K562 (cell line): ENCODE data around the gene NEK1. TPM values are rescaled to one million over a fixed set of nuclear protein-coding genes. Genes with fewer than 3 reads are reported as not detected.

Experiments
- ATAC-seq: fragments of 200-7000 bp; cut with Tn5 transposase; 3 replicates; pipeline ENCODE4 v1.9.1; 2020; ENCODE audit warnings: moderate library complexity
- BruUV-seq: library from RNA; stranded (reverse); fragments of 400-500 nt; replicated peaks from 2 replicates; lab custom pipeline; 2021; lab: Mats Ljungman, UMichigan
- CTCF ChIA-PET: fragments of 300-600 bp; formaldehyde crosslinking; extraction: SDS; loops from one replicate; lab custom pipeline; 2021; ENCODE audit warnings: low intra/inter-chr PET ratio; lab: Yijun Ruan, JAX
- POLR2A ChIA-PET: fragments of 300-600, 350-650 bp; sonication (Branson Sonifier 250); formaldehyde crosslinking; extraction: SDS; loops from one replicate; lab custom pipeline; 2021; ENCODE audit warnings: antibody characterized with exemption, inconsistent platforms; lab: Yijun Ruan, JAX
- DNase-seq, 4 experiments: peaks; one replicate each; pipeline versions ENCODE4 v3.0.0 to v3.0.0-alpha.2; 2011 to 2018; ENCODE audit warnings: low spot score in 3 of 4, mixed read lengths in 3 of 4; ENCODE audit errors: extremely low read depth in 1 of 4
- FAIRE-seq: peaks from 2 replicates; lab custom pipeline; 2011; peaks lifted over from hg19 to GRCh38; lab: Jason Lieb, UNC
- H2AFZ ChIP-seq: 2 replicates; pipeline ENCODE4 v1.6.0; 2011; ENCODE audit warnings: low read depth, low read length, control low read depth, inconsistent platforms
- H3K27ac ChIP-seq: fragments of 200-600 bp; 3 replicates; pipeline ENCODE4 v1.8.0; 2011; ENCODE audit warnings: low read depth, mild to moderate bottlenecking, control low read depth, inconsistent platforms, low read length, moderate library complexity, mixed read lengths; ENCODE audit errors: extremely low read depth
- H3K27me3 ChIP-seq, 2 experiments: fragments of 300-600 bp in 1 of 2; 2 replicates in 1 of 2; 3 replicates in 1 of 2; pipeline versions ENCODE4 v1.6.0 to v1.8.0; 2011; ENCODE audit warnings: inconsistent platforms in 2 of 2, low read length in 2 of 2, mild to moderate bottlenecking in 1 of 2, mixed read lengths in 1 of 2, moderate library complexity in 1 of 2; ENCODE audit not compliant: control insufficient read depth in 2 of 2, insufficient read depth in 2 of 2
- H3K36me3 ChIP-seq: fragments of 300-600 bp; 3 replicates; pipeline ENCODE4 v1.8.0; 2011; ENCODE audit warnings: mild to moderate bottlenecking, low read length, inconsistent platforms; ENCODE audit not compliant: control insufficient read depth, insufficient read depth
- H3K4me1 ChIP-seq, 2 experiments: fragments of 200-600 bp in 1 of 2; replicated peaks in 1 of 2; 2 replicates in 1 of 2; 3 replicates in 1 of 2; pipeline versions ENCODE4 v1.5.1 to v1.8.0; 2011; ENCODE audit warnings: inconsistent platforms in 2 of 2, low read length in 2 of 2, mild to moderate bottlenecking in 1 of 2, mixed read lengths in 1 of 2, moderate library complexity in 1 of 2; ENCODE audit not compliant: control insufficient read depth in 2 of 2, insufficient read depth in 2 of 2
- H3K4me2 ChIP-seq: 2 replicates; pipeline ENCODE4 v1.6.1; 2011; ENCODE audit warnings: low read length, control low read depth, inconsistent platforms, mixed read lengths; ENCODE audit not compliant: insufficient read depth
- H3K4me3 ChIP-seq: fragments of 200-600 bp; sonication (generic), shearing (Covaris generic); 2 replicates; pipeline ENCODE4 v1.5.1; 2016; ENCODE audit warnings: control low read depth, inconsistent platforms
- H3K79me2 ChIP-seq: fragments of 200-600 bp; 3 replicates; pipeline ENCODE4 v1.8.0; 2011; ENCODE audit warnings: low read length, inconsistent platforms; ENCODE audit not compliant: control insufficient read depth, insufficient read depth
- H3K9ac ChIP-seq, 2 experiments: 2 replicates each; pipeline versions ENCODE4 v1.6.0 to v1.6.1; 2011; ENCODE audit warnings: low read depth in 2 of 2, low read length in 2 of 2, control low read depth in 1 of 2, inconsistent platforms in 1 of 2, mild to moderate bottlenecking in 1 of 2, mixed read lengths in 1 of 2; ENCODE audit not compliant: insufficient read depth in 1 of 2
- H3K9me1 ChIP-seq: one replicate; pipeline ENCODE4 v1.6.0; 2011; ENCODE audit warnings: inconsistent platforms, mild to moderate bottlenecking, low read length, moderate library complexity; ENCODE audit not compliant: control insufficient read depth, insufficient read depth
- H3K9me3 ChIP-seq: replicated peaks from 2 replicates; pipeline ENCODE4 v1.5.1; 2011; ENCODE audit warnings: low read depth, low read length, inconsistent platforms; ENCODE audit not compliant: control insufficient read depth, insufficient read depth
- H4K20me1 ChIP-seq: replicated peaks from 2 replicates; pipeline ENCODE4 v1.6.1; 2011; ENCODE audit warnings: low read length, inconsistent platforms, mixed read lengths; ENCODE audit not compliant: control insufficient read depth, insufficient read depth
- ILK ChIP-seq: fragments of 450-650 bp; IDR thresholded peaks from 2 replicates; pipeline ENCODE4 v1.6.1; 2016; ENCODE audit warnings: missing genetic modification characterization, low read depth, mild to moderate bottlenecking, missing compliant biosample characterization, moderate library complexity, borderline replicate concordance
- NFE2L1 ChIP-seq: fragments of 450-650 bp; IDR thresholded peaks from 2 replicates; pipeline ENCODE4 v1.6.1; 2016; ENCODE audit warnings: missing genetic modification characterization, low read depth, mild to moderate bottlenecking, missing compliant biosample characterization, moderate library complexity, borderline replicate concordance
- RAD21 ChIP-seq, 2 experiments: fragments of 250-450 bp in 1 of 2; fragments of 450-650 bp in 1 of 2; sonication (Bioruptor Pico) in 1 of 2; formaldehyde crosslinking in 1 of 2; IDR thresholded peaks in 1 of 2; conservative IDR thresholded peaks in 1 of 2; 2 replicates each; pipeline versions ENCODE4 v1.4.0 to v1.8.0; 2020 to 2022; ENCODE audit warnings: mild to moderate bottlenecking in 2 of 2, moderate library complexity in 1 of 2
- SMC3 ChIP-seq: conservative IDR thresholded peaks from 2 replicates; pipeline ENCODE4 v1.6.1; 2011; ENCODE audit warnings: low read depth, low read length, improper control_type of control experiment; ENCODE audit not compliant: insufficient read depth
- TOE1 ChIP-seq, 2 experiments: fragments of 450-650 bp in 1 of 2; sonication (generic) in 1 of 2; formaldehyde crosslinking in 1 of 2; IDR thresholded peaks; 2 replicates each; pipeline versions ENCODE4 v1.7.1 to v1.8.0; 2016 to 2022; ENCODE audit warnings: borderline replicate concordance in 2 of 2, mild to moderate bottlenecking in 2 of 2, antibody characterized with exemption in 1 of 2, inconsistent platforms in 1 of 2, low read depth in 1 of 2, missing genetic modification reagents in 1 of 2, moderate library complexity in 1 of 2
- ZNF134 ChIP-seq: fragments of 250-450 bp; sonication (Bioruptor Pico); conservative IDR thresholded peaks from 2 replicates; pipeline ENCODE4 v1.4.0; 2020
- ZNF586 ChIP-seq: fragments of 450-650 bp; formaldehyde crosslinking; conservative IDR thresholded peaks from 2 replicates; pipeline ENCODE4 v1.4.0; 2020; ENCODE audit warnings: mild to moderate bottlenecking, moderate library complexity
- WGBS: fragments of 100-300 bp; shearing (Covaris generic); methylation state at CpG from one replicate; pipeline ENCODE4 v1.1.6; 2016; ENCODE audit warnings: low coverage, mixed read lengths; ENCODE audit not compliant: insufficient coverage; ENCODE audit errors: missing lambda C conversion rate; 5-methylcytosine and 5-hydroxymethylcytosine counted together
- in situ Hi-C: fragments of 300-500 bp; cut with MboI; formaldehyde crosslinking; loops from 4 replicates; pipeline ENCODE4 v1.15.0; 2018; ENCODE audit warnings: inconsistent platforms, mixed read lengths
- intact Hi-C: fragments of 100-400 bp; cut with micrococcal nuclease; formaldehyde crosslinking; loops from 2 replicates; pipeline ENCODE4 v1.14.2; 2022
- polyA plus RNA-seq, 8 experiments: library from polyadenylated mRNA; depleted of rRNA in 4 of 8; stranded (reverse) in 5 of 8; unstranded in 3 of 8; fragments of >200 nt; fragmentation: Nextera tagmentation in 2 of 8; fragmentation: Illumina TruSeq in 1 of 8; extraction: Ambion mirVana in 2 of 8; extraction: Trizol in 1 of 8; gene quantifications; 2 replicates each; pipeline versions ENCODE4 v1.2.1 to v1.2.3, GENCODE V29; 2011 to 2014; ENCODE audit warnings: inconsistent platforms in 1 of 8, missing spikeins in 1 of 8
- total RNA-seq, 7 experiments: library from RNA; depleted of rRNA in 6 of 7; stranded (reverse); fragments of >200 nt in 6 of 7; fragmentation: Illumina TruSeq in 2 of 7; extraction: Trizol in 2 of 7; gene quantifications; 2 replicates each; pipeline versions ENCODE4 v1.2.1 to v1.2.3, GENCODE V29; 2011 to 2021; ENCODE audit warnings: low replicate concordance in 1 of 7
- TF ChIP-seq, protein P1 (sequence below), 3 experiments: IDR thresholded peaks in 2 of 3; conservative IDR thresholded peaks in 1 of 3; 2 replicates each; pipeline ENCODE4 v1.5.1; 2011 to 2012; ENCODE audit warnings: low read length in 3 of 3, mild to moderate bottlenecking in 3 of 3, control low read depth in 2 of 3, improper control_type of control experiment in 1 of 3, inconsistent platforms in 1 of 3, low read depth in 1 of 3, mixed read lengths in 1 of 3, moderate library complexity in 1 of 3; ENCODE audit not compliant: insufficient read depth in 2 of 3

NEK1 gene
- total and polyA plus RNA-seq, 9 of the 15 experiments (the other 6 are each of a cell fraction or from before 2014, with no cell fraction given) = 6.2 to 15.7 (median 10.3) TPM

DNA sequence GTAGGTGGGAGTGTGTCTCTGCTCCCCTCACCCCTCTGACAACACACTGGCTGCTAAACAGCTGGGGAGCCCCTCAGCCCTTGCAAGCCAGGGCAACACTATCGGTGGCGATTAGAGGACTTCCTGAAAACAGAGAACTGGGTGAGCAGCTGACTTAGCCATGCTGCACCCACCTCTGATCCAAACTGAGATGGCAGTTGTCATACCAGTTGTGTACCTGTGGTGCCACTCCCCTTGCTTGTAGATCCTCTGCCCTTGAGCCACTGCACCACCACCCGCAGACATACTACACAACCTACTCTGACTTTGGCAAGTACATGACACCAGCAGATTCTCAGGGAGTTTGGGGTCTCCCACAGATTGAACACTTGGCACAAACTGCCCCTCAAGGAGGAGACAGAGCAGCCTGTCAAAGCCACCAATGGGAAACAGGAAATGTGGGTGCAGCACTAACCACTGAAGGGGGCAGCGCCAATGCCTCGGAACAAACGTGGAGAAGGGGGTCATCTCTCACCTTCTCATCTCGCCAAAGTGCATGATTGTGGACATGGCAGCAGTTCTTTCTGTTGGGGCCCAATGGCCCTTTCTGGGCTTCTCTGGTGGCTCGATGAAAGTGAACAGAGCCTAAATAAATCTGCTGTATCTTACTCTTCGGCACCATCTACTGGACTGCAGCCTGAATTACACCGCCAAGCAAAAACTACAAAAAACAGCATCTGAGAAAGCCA, 119.8 kb downstream of the NEK1 start:
- WGBS = 56% methylated on average over 10 of the region's 10 CpGs
- H3K36me3 ChIP-seq = peaks cover 2% of the 10 kb centered on the region; the same call in 1 of the 3 replicates
- H3K9me1 ChIP-seq = no peaks in the 10 kb centered on the region
- ATAC-seq = peak; percentile 77
- CTCF ChIA-PET = interaction anchor here (0.6 to 1.0 kb wide), 3 partner anchors 155 to 468 kb away, joined by 3 to 4 read pairs (median 3); no protein-coding TSS in a partner anchor
- POLR2A ChIA-PET = no interaction called here
- H4K20me1 ChIP-seq = no peaks in the 10 kb centered on the region
- TF ChIP-seq, protein P1, sequence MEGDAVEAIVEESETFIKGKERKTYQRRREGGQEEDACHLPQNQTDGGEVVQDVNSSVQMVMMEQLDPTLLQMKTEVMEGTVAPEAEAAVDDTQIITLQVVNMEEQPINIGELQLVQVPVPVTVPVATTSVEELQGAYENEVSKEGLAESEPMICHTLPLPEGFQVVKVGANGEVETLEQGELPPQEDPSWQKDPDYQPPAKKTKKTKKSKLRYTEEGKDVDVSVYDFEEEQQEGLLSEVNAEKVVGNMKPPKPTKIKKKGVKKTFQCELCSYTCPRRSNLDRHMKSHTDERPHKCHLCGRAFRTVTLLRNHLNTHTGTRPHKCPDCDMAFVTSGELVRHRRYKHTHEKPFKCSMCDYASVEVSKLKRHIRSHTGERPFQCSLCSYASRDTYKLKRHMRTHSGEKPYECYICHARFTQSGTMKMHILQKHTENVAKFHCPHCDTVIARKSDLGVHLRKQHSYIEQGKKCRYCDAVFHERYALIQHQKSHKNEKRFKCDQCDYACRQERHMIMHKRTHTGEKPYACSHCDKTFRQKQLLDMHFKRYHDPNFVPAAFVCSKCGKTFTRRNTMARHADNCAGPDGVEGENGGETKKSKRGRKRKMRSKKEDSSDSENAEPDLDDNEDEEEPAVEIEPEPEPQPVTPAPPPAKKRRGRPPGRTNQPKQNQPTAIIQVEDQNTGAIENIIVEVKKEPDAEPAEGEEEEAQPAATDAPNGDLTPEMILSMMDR (IDR thresholded peaks at IDR 0.05 in 2 of 3, conservative IDR thresholded peaks at IDR 0.05 in 1 of 3; ENCODE audit: insufficient read depth in 2 of 3, low read depth in 1 of 3, low read length in 3 of 3) = peak; percentile 60 to 72 (median 68)
- TF ChIP-seq ZNF134 (no peak), RAD21 (CRISPR knock-in tag; conservative IDR thresholded peaks at IDR 0.05 in 1 of 2, IDR thresholded peaks at IDR 0.05 in 1 of 2) (peak; percentile 36 to 53), ZNF586 (CRISPR knock-in tag) (no peak), SMC3 (peak; percentile 34; the same call in 1 of the 2 replicates), TOE1 (IDR thresholded peaks at IDR 0.05; ENCODE audit: borderline replicate concordance) (no peak), TOE1 (CRISPR knock-in tag; IDR thresholded peaks at IDR 0.05; ENCODE audit: borderline replicate concordance, low read depth) (no peak), NFE2L1 (tag) (no peak), ILK (no peak)
- H3K27ac ChIP-seq = no peak overlapping the region
- H3K79me2 ChIP-seq = no peaks in the 10 kb centered on the region
- BruUV-seq = no TSS peak
- in situ Hi-C loops = loop anchor here (25.0 kb wide), 1 partner anchor 480 kb away; the partner anchor contains the start of gene CBR4
- no peak overlapping the region for H3K4me3 ChIP-seq
- no peak overlapping the region for H2AFZ ChIP-seq
- DNase-seq = peak; percentile 34 to 43 (median 41)
- intact Hi-C loops = loop anchor here (2.0 kb wide), 1 partner anchor 468 kb away; no protein-coding TSS in a partner anchor
- no peak overlapping the region for H3K9ac ChIP-seq
- no peaks in the 10 kb centered on the region for H3K27me3 ChIP-seq
- no peaks in the 10 kb centered on the region for H3K9me3 ChIP-seq
- H3K4me1 ChIP-seq = no peaks in the 10 kb centered on the region
- FAIRE-seq = peak; percentile 85
- no peak overlapping the region for H3K4me2 ChIP-seq
